Lower leg skin (tissue), 4 donors: ENCODE data around the gene PKP1. TPM values are rescaled to one million over a fixed set of nuclear protein-coding genes. Genes with fewer than 3 reads are reported as not detected.
"Not testable (repeated sequence)": the region's sequence is repeated elsewhere in the genome, so short reads cannot be mapped to it uniquely, and the experiment has no call there.

Experiments used
- DNase-seq, 2 donors: peaks; one replicate each; pipeline ENCODE4 v3.0.0-alpha.2; 2019; ENCODE audit warnings: low spot score in 2 of 2
- H3K4me3 ChIP-seq: fragments of 200-600 bp; sonication (generic); 2 replicates; pipeline ENCODE4 v1.5.1; 2017; ENCODE audit warnings: mild to moderate bottlenecking, low read depth; ENCODE audit not compliant: poor library complexity, severe bottlenecking
- CTCF ChIP-seq, 3 donors: fragments of 450-650 bp; IDR thresholded peaks; one replicate each; pipeline ENCODE4 v1.5.1; 2016; ENCODE audit warnings: antibody characterized with exemption in 3 of 3, mild to moderate bottlenecking in 3 of 3, moderate library complexity in 2 of 3
- POLR2A ChIP-seq, 2 donors: fragments of 450-650 bp; IDR thresholded peaks; one replicate each; pipeline ENCODE4 v1.6.1; 2016 to 2017; ENCODE audit warnings: antibody characterized with exemption in 2 of 2, mild to moderate bottlenecking in 1 of 2, moderate library complexity in 1 of 2
- WGBS, 2 donors: methylation state at CpG; one replicate each; pipeline ENCODE4 v1.1.5; 2018; 5-methylcytosine and 5-hydroxymethylcytosine counted together
- intact Hi-C: fragments of 100-400 bp; cut with DNase I; formaldehyde crosslinking; loops from one replicate; pipeline ENCODE4 v1.15.0; 2023; ENCODE audit warnings: low total_unique reads
- total RNA-seq, 4 donors: library from RNA; depleted of rRNA; stranded (reverse); fragments of >200 nt; gene quantifications; one replicate each; pipeline ENCODE4 v1.1.0, GENCODE V29; 2016

The PKP1 gene
- total RNA-seq, 4 donors from 2014 or later = 928 to 1,274 (median 961) TPM

DNA sequence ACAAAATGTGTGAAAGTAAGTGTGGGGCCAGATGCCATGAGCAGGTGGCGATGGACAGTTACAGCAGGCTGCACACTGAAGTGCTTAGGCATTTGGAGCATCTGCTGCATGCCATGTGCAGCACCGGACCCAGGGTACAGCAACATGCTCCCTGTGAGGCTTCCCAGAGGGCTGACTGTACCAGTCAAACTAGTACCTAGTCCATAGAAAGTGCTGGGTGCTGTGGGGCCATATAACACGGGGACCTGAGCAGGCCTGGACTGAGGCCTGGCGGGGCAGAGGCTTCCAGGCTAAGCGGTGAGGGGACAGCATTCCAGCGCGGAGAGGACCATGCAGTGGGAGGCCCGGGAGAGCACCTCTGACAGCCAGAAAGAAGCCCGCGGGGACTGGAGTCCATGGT is 29.9 kb upstream of the PKP1 start:
- WGBS, 2 donors = 70 to 86% methylated on average over 8 to 10 of the region's 10 CpGs
- no peak for TF ChIP-seq CTCF (IDR thresholded peaks at IDR 0.05)
- no peak for TF ChIP-seq POLR2A (IDR thresholded peaks at IDR 0.05)
- intact Hi-C loops = loop anchor here (5.0 kb wide), 1 partner anchor 109 kb away; no protein-coding TSS in a partner anchor
- DNase-seq = peak; percentile 14 to 66
- H3K4me3 ChIP-seq = no peak overlapping the region

DNA sequence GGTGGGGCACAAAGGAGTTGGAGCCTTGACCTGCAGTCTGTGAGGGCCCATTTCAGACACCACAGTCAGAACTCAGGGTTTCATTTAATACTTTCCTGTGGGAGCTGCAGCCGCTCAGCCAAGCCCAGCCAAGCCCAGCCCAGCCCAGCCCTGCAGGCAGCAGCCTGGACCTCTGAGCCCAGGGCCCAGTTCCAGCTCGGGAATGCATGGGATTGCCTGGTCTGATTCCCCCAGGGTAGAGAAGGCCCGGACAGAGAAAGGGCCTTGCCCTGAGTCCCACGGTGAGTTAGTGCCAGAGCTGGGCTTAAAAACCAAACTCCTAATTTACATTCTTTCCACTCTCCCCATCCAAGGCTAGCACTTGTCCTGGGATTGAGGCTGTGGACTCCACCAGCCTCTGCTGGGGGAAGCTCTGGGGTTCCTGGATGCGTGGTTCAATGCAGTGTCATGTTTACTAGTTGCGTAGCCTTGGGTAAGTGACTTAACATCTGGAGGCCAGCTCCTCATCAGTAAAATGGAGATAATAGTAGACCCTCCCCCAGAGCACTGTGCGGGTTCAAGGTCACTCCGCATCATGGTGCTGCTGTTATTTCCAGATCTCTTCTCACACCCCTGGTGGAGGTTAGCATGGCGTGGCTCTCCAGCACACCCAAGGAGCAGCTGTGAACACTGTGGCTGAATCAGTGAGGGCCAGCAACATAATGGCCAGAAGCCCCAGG is 29.2 kb upstream of the PKP1 start:
- intact Hi-C loops = loop anchor here (5.0 kb wide), 1 partner anchor 108 kb away; no protein-coding TSS in a partner anchor
- H3K4me3 ChIP-seq = no peak overlapping the region
- TF ChIP-seq POLR2A (IDR thresholded peaks at IDR 0.05) (no peak), CTCF (IDR thresholded peaks at IDR 0.05) (no peak)
- 61 to 64% methylated on average over 9 of the region's 9 CpGs for WGBS, 2 donors
- DNase-seq = peak; percentile 15 to 79

GRCh38 chr1:201254625-201255478 is 28.5 kb upstream of the PKP1 start:
- peak; percentile 58 to 94 for DNase-seq
- intact Hi-C loops = loop anchor here (5.0 kb wide), 1 partner anchor 107 kb away; no protein-coding TSS in a partner anchor
- no peak for TF ChIP-seq POLR2A (IDR thresholded peaks at IDR 0.05)
- peak in 1 of 3 donors; percentile 88 for TF ChIP-seq CTCF (IDR thresholded peaks at IDR 0.05)
- no peak overlapping the region for H3K4me3 ChIP-seq
- 41 to 46% methylated on average over 19 of the region's 24 CpGs for WGBS, 2 donors

DNA sequence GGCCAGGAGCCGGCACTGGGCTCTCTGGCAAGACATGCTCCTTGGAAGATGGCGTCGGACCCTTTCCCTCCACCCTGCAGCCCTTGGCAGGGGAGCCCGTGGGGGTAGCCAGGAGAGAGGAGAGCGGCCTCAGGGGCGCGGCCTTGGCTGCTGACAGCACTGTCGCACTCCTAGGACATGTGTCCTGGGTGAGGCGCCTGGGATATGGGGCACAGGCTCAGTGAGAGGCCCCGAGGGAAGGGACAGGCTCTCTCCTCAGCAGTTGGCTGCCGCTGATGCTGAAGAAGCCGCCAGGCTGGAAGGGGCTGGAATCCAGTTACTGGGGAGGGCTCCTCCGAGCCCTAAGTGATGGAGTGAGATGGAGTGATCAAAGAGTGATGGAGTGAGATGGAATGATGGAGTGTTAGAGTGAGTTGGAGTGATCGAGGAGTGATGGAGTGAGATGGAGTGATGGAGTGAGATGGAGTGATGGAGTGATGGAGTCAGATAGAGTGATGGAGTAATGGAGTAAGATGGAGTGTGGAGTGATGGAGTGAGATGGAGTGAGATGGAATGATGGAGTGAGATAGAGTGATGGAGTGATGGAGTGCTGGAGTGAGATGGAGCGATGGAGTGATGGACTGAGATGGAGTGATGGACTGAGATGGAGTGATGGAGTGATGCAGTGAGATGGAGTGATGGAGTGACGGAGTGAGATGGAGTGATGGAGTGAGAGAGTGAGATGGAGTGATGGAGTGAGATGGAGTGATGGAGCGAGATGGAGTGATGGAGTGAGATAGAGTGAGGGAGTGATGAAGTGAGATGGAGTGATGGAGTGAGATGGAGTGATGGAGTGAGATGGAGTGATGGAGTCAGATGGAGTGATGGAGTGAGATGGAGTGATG is 27.6 kb upstream of the PKP1 start:
- TF ChIP-seq CTCF (IDR thresholded peaks at IDR 0.05) (no peak), POLR2A (IDR thresholded peaks at IDR 0.05) (no peak)
- H3K4me3 ChIP-seq = no peak overlapping the region
- peak in 1 of 2 donors; percentile 85 for DNase-seq
- intact Hi-C loops = no loop called here
- 59 to 66% methylated on average over 17 of the region's 17 CpGs for WGBS, 2 donors

- intact Hi-C loops, DNase-seq, H3K4me3 ChIP-seq: not testable (repeated sequence)
These were observed 25.2 kb upstream of the PKP1 start for GRCh38 chr1:201258132-201258531.
